ENCODE measurements around the gene TARS2.

The TARS2 gene

GRCh38 chr1:150515328-150516049, 28.3 kb downstream of the TARS2 start, which contains the start of gene FALEC:
FALEC (plus strand) TSS chr1:150515752.
- Histone ChIP-seq H3K36me3 (ENCODE audit: low read length) (no peaks in the 10 kb centered on the region), H3K9me2 (replicated peaks; ENCODE audit: insufficient read depth, low read length) (no peaks in the 10 kb centered on the region), H3K27ac (ENCODE audit: low read depth, low read length) (no peak within 1 kb of the TSS), H3K79me2 (ENCODE audit: insufficient read depth, low read length) (no peaks in the 10 kb centered on the region), H3K27me3 (ENCODE audit: low read length) (no peaks in the 10 kb centered on the region), H3K9me3 (ENCODE audit: insufficient read depth, low read length) (no peaks in the 10 kb centered on the region), H4K20me1 (ENCODE audit: low read depth, low read length) (no peaks in the 10 kb centered on the region), H3K9ac (ENCODE audit: low read length) (peak within 1 kb of the TSS; percentile 51), H3K4me2 (ENCODE audit: low read depth, low read length, poor library complexity, severe bottlenecking) (peak within 1 kb of the TSS; percentile 72), H2AFZ (ENCODE audit: low read depth, low read length, severe bottlenecking) (peak within 1 kb of the TSS; percentile 96), H3F3A (ENCODE audit: insufficient read depth) (peaks cover 12% of the 10 kb centered on the region; the same call in 1 of the 2 replicates), H3K4me3 (ENCODE audit: insufficient read depth, low read length, poor library complexity, severe bottlenecking) (peak within 1 kb of the TSS; percentile 70)
- TF ChIP-seq CTCF (IDR thresholded peaks at IDR 0.05; ENCODE audit: insufficient read depth, low read length, poor library complexity, severe bottlenecking) (no peak), EZH2phosphoT487 (conservative IDR thresholded peaks at IDR 0.05; ENCODE audit: low read length) (no peak)

GRCh38 chr1:150516050-150516591, 28.9 kb downstream of the TARS2 start:
- no peaks in the 10 kb centered on the region for H3K27me3 ChIP-seq (ENCODE audit: low read length)
- no peak overlapping the region for H3K27ac ChIP-seq (ENCODE audit: low read depth, low read length)
- no peak for TF ChIP-seq CTCF (IDR thresholded peaks at IDR 0.05; ENCODE audit: insufficient read depth, low read length, poor library complexity, severe bottlenecking)
- H4K20me1 ChIP-seq (ENCODE audit: low read depth, low read length) = no peaks in the 10 kb centered on the region
- H3K79me2 ChIP-seq (ENCODE audit: insufficient read depth, low read length) = no peaks in the 10 kb centered on the region
- H2AFZ ChIP-seq (ENCODE audit: low read depth, low read length, severe bottlenecking) = peak overlapping the region; percentile 96
- no peaks in the 10 kb centered on the region for H3K9me2 ChIP-seq (replicated peaks; ENCODE audit: insufficient read depth, low read length)
- no peaks in the 10 kb centered on the region for H3K9me3 ChIP-seq (ENCODE audit: insufficient read depth, low read length)
- H3F3A ChIP-seq (ENCODE audit: insufficient read depth) = peaks cover 12% of the 10 kb centered on the region; the same call in 1 of the 2 replicates
- peak overlapping the region; percentile 51 for H3K9ac ChIP-seq (ENCODE audit: low read length)
- no peaks in the 10 kb centered on the region for H3K36me3 ChIP-seq (ENCODE audit: low read length)
- peak overlapping the region; percentile 72 for H3K4me2 ChIP-seq (ENCODE audit: low read depth, low read length, poor library complexity, severe bottlenecking)
- peak overlapping the region; percentile 70 for H3K4me3 ChIP-seq (ENCODE audit: insufficient read depth, low read length, poor library complexity, severe bottlenecking)

- TF ChIP-seq CTCF (IDR thresholded peaks at IDR 0.05; ENCODE audit: insufficient read depth, low read length, poor library complexity, severe bottlenecking) (no peak), EZH2phosphoT487 (conservative IDR thresholded peaks at IDR 0.05; ENCODE audit: low read length) (no peak)
- H3F3A ChIP-seq (ENCODE audit: insufficient read depth) = peaks cover 12% of the 10 kb centered on the region; the same call in 1 of the 2 replicates
- H3K36me3 ChIP-seq (ENCODE audit: low read length) = no peaks in the 10 kb centered on the region
- H3K79me2 ChIP-seq (ENCODE audit: insufficient read depth, low read length) = no peaks in the 10 kb centered on the region
- H3K9me2 ChIP-seq (replicated peaks; ENCODE audit: insufficient read depth, low read length) = no peaks in the 10 kb centered on the region
- no peaks in the 10 kb centered on the region for H3K9me3 ChIP-seq (ENCODE audit: insufficient read depth, low read length)
- H3K27ac ChIP-seq (ENCODE audit: low read depth, low read length) = no peak overlapping the region
- H3K4me3 ChIP-seq (ENCODE audit: insufficient read depth, low read length, poor library complexity, severe bottlenecking) = peak overlapping the region; percentile 70
- peak overlapping the region; percentile 96 for H2AFZ ChIP-seq (ENCODE audit: low read depth, low read length, severe bottlenecking)
- H3K9ac ChIP-seq (ENCODE audit: low read length) = peak overlapping the region; percentile 51; the same call in 1 of the 2 replicates
- no peaks in the 10 kb centered on the region for H4K20me1 ChIP-seq (ENCODE audit: low read depth, low read length)
- H3K27me3 ChIP-seq (ENCODE audit: low read length) = no peaks in the 10 kb centered on the region
- peak overlapping the region; percentile 72 for H3K4me2 ChIP-seq (ENCODE audit: low read depth, low read length, poor library complexity, severe bottlenecking)
These were observed 29.4 kb downstream of the TARS2 start for GRCh38 chr1:150516616-150517015.

Measured in SU-DHL-6 (cell line).